Dermis blood vessel endothelial cell (primary cell): Measurements from ENCODE around the gene ARID1B. TPM values are rescaled to one million over a fixed set of nuclear protein-coding genes. Genes with fewer than 3 reads are reported as not detected.

Source experiments
- DNase-seq: peaks from one replicate; pipeline ENCODE4 v3.0.0; 2010
- total RNA-seq: library from RNA; depleted of rRNA; stranded (reverse); fragments of >200 nt; gene quantifications from 2 replicates; pipeline ENCODE4 v1.2.3, GENCODE V29; 2014

Gene ARID1B
- total RNA-seq, 1 donor from 2014 or later, result 37.8 TPM

GRCh38 chr6:157218371-157219198, 441.4 kb downstream of the ARID1B start:
- no peak for DNase-seq

- no peak for DNase-seq
These were observed 442.3 kb downstream of the ARID1B start for GRCh38 chr6:157219201-157220200.

GRCh38 chr6:157220485-157220884, 443.3 kb downstream of the ARID1B start:
- DNase-seq, result no peak

GRCh38 chr6:157221049-157221816, 444.1 kb downstream of the ARID1B start:
- DNase-seq, result peak; percentile 81

- DNase-seq, result no peak
These were observed 444.6 kb downstream of the ARID1B start for GRCh38 chr6:157221817-157222175.

- no peak for DNase-seq
These were observed 445.2 kb downstream of the ARID1B start for GRCh38 chr6:157222201-157222981.

GRCh38 chr6:157223021-157223430, 445.8 kb downstream of the ARID1B start:
- DNase-seq, result no peak

- no peak for DNase-seq
These were observed 446.3 kb downstream of the ARID1B start for GRCh38 chr6:157223511-157223910.

- DNase-seq, result no peak
These were observed 447.2 kb downstream of the ARID1B start for GRCh38 chr6:157224178-157224950.

- no peak for DNase-seq
These were observed 447.9 kb downstream of the ARID1B start for GRCh38 chr6:157224951-157225574.

- no peak for DNase-seq
These were observed 448.4 kb downstream of the ARID1B start for GRCh38 chr6:157225575-157225995.

GRCh38 chr6:157226026-157226625, 448.9 kb downstream of the ARID1B start:
- DNase-seq, result no peak

- DNase-seq, result no peak
These were observed 449.6 kb downstream of the ARID1B start for GRCh38 chr6:157226761-157227160.

GRCh38 chr6:157227202-157228166, 450.3 kb downstream of the ARID1B start:
- DNase-seq, result peak; percentile 71

- DNase-seq, result no peak
These were observed 451.4 kb downstream of the ARID1B start for GRCh38 chr6:157228426-157229131.

- DNase-seq, result no peak
These were observed 452.0 kb downstream of the ARID1B start for GRCh38 chr6:157229132-157229618.

- DNase-seq, result no peak
These were observed 452.5 kb downstream of the ARID1B start for GRCh38 chr6:157229713-157230112.

- DNase-seq, result no peak
These were observed 453.7 kb downstream of the ARID1B start for GRCh38 chr6:157230910-157231309.
